SK-N-SH (cell line): ENCODE measurements around the gene ZNF8. TPM values are rescaled to one million over a fixed set of nuclear protein-coding genes. Genes with fewer than 3 reads are reported as not detected.

Experiments used
- CTCF ChIA-PET: fragments of 300-600, 350-600 bp; formaldehyde crosslinking; extraction: SDS; loops from one replicate; lab custom pipeline; 2021; lab: Yijun Ruan, JAX
- POLR2A ChIA-PET: fragments of 350-600 bp; sonication (Branson Sonifier 250); formaldehyde crosslinking; extraction: SDS; loops from one replicate; lab custom pipeline; 2020; ENCODE audit warnings: antibody characterized with exemption, inconsistent platforms; lab: Yijun Ruan, JAX
- DNase-seq: peaks from one replicate; pipeline ENCODE4 v3.0.0; 2012
- H2AFZ ChIP-seq: fragments of 200-600 bp; sonication (generic); 2 replicates; pipeline ENCODE4 v1.8.1; 2016; ENCODE audit warnings: antibody characterized with exemption, mild to moderate bottlenecking, low read depth
- H3F3A ChIP-seq: fragments of 200-600 bp; sonication (generic); replicated peaks from 2 replicates; pipeline ENCODE3; 2016; ENCODE audit warnings: antibody characterized with exemption, mild to moderate bottlenecking; ENCODE audit not compliant: insufficient read depth
- H3K27ac ChIP-seq, 2 experiments: fragments of 200-500 bp in 1 of 2; fragments of 200-600 bp in 1 of 2; sonication (Bioruptor generic) in 1 of 2; sonication (generic), shearing (Covaris generic) in 1 of 2; 2 replicates each; pipeline versions ENCODE4 v1.5.1 to v1.6.1; 2014 to 2016; ENCODE audit warnings: low read depth in 2 of 2, inconsistent platforms in 1 of 2, low read length in 1 of 2, mild to moderate bottlenecking in 1 of 2, mixed read lengths in 1 of 2
- H3K27me3 ChIP-seq: fragments of 200-600 bp; sonication (generic), shearing (Covaris generic); 2 replicates; pipeline ENCODE4 v1.6.1; 2016; ENCODE audit warnings: mixed run types; ENCODE audit not compliant: insufficient read depth
- H3K36me3 ChIP-seq, 2 experiments: fragments of 200-500 bp in 1 of 2; fragments of 200-600 bp in 1 of 2; sonication (Bioruptor generic) in 1 of 2; sonication (generic) in 1 of 2; replicated peaks in 1 of 2; 2 replicates each; pipeline versions ENCODE3 to v1.5.1; 2014 to 2016; ENCODE audit warnings: low read length in 1 of 2, mild to moderate bottlenecking in 1 of 2; ENCODE audit not compliant: insufficient read depth in 2 of 2, control insufficient read depth in 1 of 2
- H3K4me1 ChIP-seq, 2 experiments: fragments of 200-500 bp in 1 of 2; fragments of 200-600 bp in 1 of 2; sonication (Bioruptor generic) in 1 of 2; sonication (generic), shearing (Covaris generic) in 1 of 2; 2 replicates each; pipeline versions ENCODE4 v1.5.1 to v1.6.1; 2014 to 2016; ENCODE audit warnings: low read depth in 1 of 2, low read length in 1 of 2, mixed run types in 1 of 2; ENCODE audit not compliant: insufficient read depth in 2 of 2, control insufficient read depth in 1 of 2
- H3K4me2 ChIP-seq: fragments of 200-600 bp; sonication (generic), shearing (Covaris generic); 2 replicates; pipeline ENCODE4 v1.6.1; 2017; ENCODE audit warnings: mixed run types
- H3K4me3 ChIP-seq, 2 experiments: fragments of 200-500 bp in 1 of 2; fragments of 200-600 bp in 1 of 2; sonication (Bioruptor generic) in 1 of 2; sonication (generic), shearing (Covaris generic) in 1 of 2; 2 replicates each; pipeline versions ENCODE4 v1.5.1 to v1.8.1; 2014 to 2016; ENCODE audit warnings: low read depth in 2 of 2, inconsistent platforms in 1 of 2, low read length in 1 of 2, mild to moderate bottlenecking in 1 of 2, mixed read lengths in 1 of 2, moderate library complexity in 1 of 2
- H3K79me2 ChIP-seq: fragments of 200-600 bp; sonication (generic); 2 replicates; pipeline ENCODE4 v1.8.1; 2017; ENCODE audit warnings: mild to moderate bottlenecking; ENCODE audit not compliant: insufficient read depth
- H3K9ac ChIP-seq: fragments of 200-600 bp; sonication (generic); 2 replicates; pipeline ENCODE4 v1.6.1; 2017; ENCODE audit warnings: mixed run types
- H3K9me2 ChIP-seq: fragments of 200-600 bp; sonication (generic); 2 replicates; pipeline ENCODE4 v1.6.1; 2017; ENCODE audit warnings: mixed run types
- H3K9me3 ChIP-seq: fragments of 200-600 bp; sonication (generic); 2 replicates; pipeline ENCODE4 v1.6.1; 2017; ENCODE audit warnings: mixed run types, mild to moderate bottlenecking, moderate library complexity
- H4K20me1 ChIP-seq: fragments of 200-600 bp; sonication (generic); 2 replicates; pipeline ENCODE4 v1.6.1; 2017; ENCODE audit warnings: mild to moderate bottlenecking, mixed run types; ENCODE audit not compliant: insufficient read depth
- EP300 ChIP-seq, 2 experiments: IDR thresholded peaks; 2 replicates each; pipeline versions ENCODE4 v1.4.0 to v1.6.1; 2012; ENCODE audit warnings: borderline replicate concordance in 1 of 2, low read depth in 1 of 2, low read length in 1 of 2
- EZH2phosphoT487 ChIP-seq: fragments of 200-600 bp; sonication (generic); IDR thresholded peaks from 2 replicates; pipeline ENCODE4 v1.6.1; 2017; ENCODE audit warnings: low read depth, mixed run types, mild to moderate bottlenecking, antibody characterized with exemption, moderate library complexity, borderline replicate concordance
- FOXJ3 ChIP-seq: sonication (generic); formaldehyde crosslinking; IDR thresholded peaks from 2 replicates; pipeline ENCODE4 v1.5.1; 2020; ENCODE audit warnings: mild to moderate bottlenecking, missing genetic modification reagents
- GABPA ChIP-seq: IDR thresholded peaks from 2 replicates; pipeline ENCODE4 v1.4.0; 2012; ENCODE audit warnings: low read depth, mild to moderate bottlenecking
- GATA2 ChIP-seq: sonication (generic); formaldehyde crosslinking; IDR thresholded peaks from 2 replicates; pipeline ENCODE4 v1.5.0; 2020; ENCODE audit warnings: mild to moderate bottlenecking, missing genetic modification reagents
- MEF2A ChIP-seq: IDR thresholded peaks from 2 replicates; pipeline ENCODE4 v1.4.0; 2012; ENCODE audit warnings: low read depth, borderline replicate concordance
- POLR2AphosphoS5 ChIP-seq: IDR thresholded peaks from 2 replicates; pipeline ENCODE4 v1.6.1; 2012; ENCODE audit warnings: low read depth, low read length
- RAD21 ChIP-seq: IDR thresholded peaks from 2 replicates; pipeline ENCODE4 v1.6.1; 2012; ENCODE audit warnings: mild to moderate bottlenecking, low read length
- RXRA ChIP-seq: IDR thresholded peaks from 2 replicates; pipeline ENCODE4 v1.4.0; 2012; ENCODE audit warnings: low read depth, mild to moderate bottlenecking, borderline replicate concordance
- SMC3 ChIP-seq: IDR thresholded peaks from 2 replicates; pipeline ENCODE4 v1.6.1; 2012; ENCODE audit warnings: low read depth, low read length, improper control_type of control experiment
- TAF1 ChIP-seq: IDR thresholded peaks from 2 replicates; pipeline ENCODE4 v1.6.1; 2012; ENCODE audit warnings: low read depth, mild to moderate bottlenecking, low read length, moderate library complexity, borderline replicate concordance
- TEAD4 ChIP-seq: IDR thresholded peaks from 2 replicates; pipeline ENCODE4 v1.4.0; 2012; ENCODE audit warnings: mild to moderate bottlenecking, borderline replicate concordance; ENCODE audit not compliant: insufficient read depth
- WGBS: methylation state at CpG from one replicate; pipeline ENCODE4 v1.1.6; 2017; ENCODE audit warnings: low lambda C conversion rate; 5-methylcytosine and 5-hydroxymethylcytosine counted together
- polyA plus RNA-seq, 3 experiments: library from polyadenylated mRNA; depleted of rRNA; stranded (reverse); fragments of >200 nt; gene quantifications; 2 replicates each; pipeline ENCODE4 v1.2.3, GENCODE V29; 2012
- TF ChIP-seq, protein P1 (sequence below): IDR thresholded peaks from 2 replicates; pipeline ENCODE4 v1.4.0; 2012; ENCODE audit warnings: low read depth, borderline replicate concordance
- TF ChIP-seq, protein P2 (sequence below): fragments of 150-350 bp; IDR thresholded peaks from 2 replicates; pipeline ENCODE4 v1.6.1; 2016; ENCODE audit warnings: mild to moderate bottlenecking, low read depth, low read length
- TF ChIP-seq, protein P3 (sequence below): IDR thresholded peaks from 2 replicates; pipeline ENCODE4 v1.6.1; 2012; ENCODE audit warnings: mild to moderate bottlenecking, low read depth, low read length, moderate library complexity
- TF ChIP-seq, protein P4 (sequence below): fragments of 200-600 bp; sonication (generic); IDR thresholded peaks from 2 replicates; pipeline ENCODE4 v1.6.1; 2017; ENCODE audit warnings: antibody characterized with exemption, mild to moderate bottlenecking, moderate library complexity

The ZNF8 gene
- polyA plus RNA-seq, 1 of the 3 experiments (the other 2 are of a cell fraction), result 1.4 TPM

DNA sequence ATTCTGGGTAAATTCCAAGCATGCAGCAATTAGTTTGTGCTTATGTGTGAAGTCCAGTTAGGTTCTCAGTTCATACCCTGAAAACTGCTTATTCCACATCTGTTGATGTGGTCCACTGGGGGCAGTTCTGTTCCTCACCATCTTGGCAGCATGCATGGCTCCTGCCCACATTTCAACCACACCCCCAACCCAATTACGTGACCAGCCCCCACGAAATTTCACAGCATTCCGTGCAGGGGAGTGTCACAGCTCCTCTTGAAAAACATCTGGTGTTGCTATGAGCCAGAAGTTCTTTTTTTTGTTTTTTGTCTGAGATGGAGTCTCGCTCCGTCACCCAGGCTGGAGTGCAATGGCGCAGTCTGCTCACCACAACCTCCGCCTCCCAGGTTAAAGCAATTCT is 17.3 kb downstream of the ZNF8 start:
- WGBS, result 88% methylated on average over 7 of the region's 7 CpGs
- POLR2A ChIA-PET, result no interaction called here
- Histone ChIP-seq H3K27ac (no peak overlapping the region), H3F3A (no peaks in the 10 kb centered on the region), H3K9me3 (peaks cover 7% of the 10 kb centered on the region; the same call in 1 of the 2 replicates), H3K27me3 (no peaks in the 10 kb centered on the region), H3K9ac (no peak overlapping the region), H4K20me1 (no peaks in the 10 kb centered on the region), H3K9me2 (no peaks in the 10 kb centered on the region), H3K36me3 (peaks cover 46 to 82% of the 10 kb centered on the region in 2 experiments), H3K4me1 (no peaks in the 10 kb centered on the region), H3K79me2 (peaks cover 22% of the 10 kb centered on the region), H3K4me3 (no peak overlapping the region), H3K4me2 (no peak overlapping the region), H2AFZ (no peak overlapping the region)
- TF ChIP-seq RXRA, result no peak
- TF ChIP-seq, protein P1, sequence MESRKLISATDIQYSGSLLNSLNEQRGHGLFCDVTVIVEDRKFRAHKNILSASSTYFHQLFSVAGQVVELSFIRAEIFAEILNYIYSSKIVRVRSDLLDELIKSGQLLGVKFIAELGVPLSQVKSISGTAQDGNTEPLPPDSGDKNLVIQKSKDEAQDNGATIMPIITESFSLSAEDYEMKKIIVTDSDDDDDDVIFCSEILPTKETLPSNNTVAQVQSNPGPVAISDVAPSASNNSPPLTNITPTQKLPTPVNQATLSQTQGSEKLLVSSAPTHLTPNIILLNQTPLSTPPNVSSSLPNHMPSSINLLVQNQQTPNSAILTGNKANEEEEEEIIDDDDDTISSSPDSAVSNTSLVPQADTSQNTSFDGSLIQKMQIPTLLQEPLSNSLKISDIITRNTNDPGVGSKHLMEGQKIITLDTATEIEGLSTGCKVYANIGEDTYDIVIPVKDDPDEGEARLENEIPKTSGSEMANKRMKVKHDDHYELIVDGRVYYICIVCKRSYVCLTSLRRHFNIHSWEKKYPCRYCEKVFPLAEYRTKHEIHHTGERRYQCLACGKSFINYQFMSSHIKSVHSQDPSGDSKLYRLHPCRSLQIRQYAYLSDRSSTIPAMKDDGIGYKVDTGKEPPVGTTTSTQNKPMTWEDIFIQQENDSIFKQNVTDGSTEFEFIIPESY, result no peak
- TF ChIP-seq FOXJ3 (CRISPR knock-in tag), result no peak
- no peak for TF ChIP-seq RAD21
- TF ChIP-seq, protein P2, sequence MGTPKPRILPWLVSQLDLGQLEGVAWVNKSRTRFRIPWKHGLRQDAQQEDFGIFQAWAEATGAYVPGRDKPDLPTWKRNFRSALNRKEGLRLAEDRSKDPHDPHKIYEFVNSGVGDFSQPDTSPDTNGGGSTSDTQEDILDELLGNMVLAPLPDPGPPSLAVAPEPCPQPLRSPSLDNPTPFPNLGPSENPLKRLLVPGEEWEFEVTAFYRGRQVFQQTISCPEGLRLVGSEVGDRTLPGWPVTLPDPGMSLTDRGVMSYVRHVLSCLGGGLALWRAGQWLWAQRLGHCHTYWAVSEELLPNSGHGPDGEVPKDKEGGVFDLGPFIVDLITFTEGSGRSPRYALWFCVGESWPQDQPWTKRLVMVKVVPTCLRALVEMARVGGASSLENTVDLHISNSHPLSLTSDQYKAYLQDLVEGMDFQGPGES, result no peak
- TF ChIP-seq GATA2 (CRISPR knock-in tag), result no peak
- no peak for TF ChIP-seq TAF1
- no peak for TF ChIP-seq EZH2phosphoT487
- no peak for TF ChIP-seq TEAD4
- no peak for TF ChIP-seq SMC3
- TF ChIP-seq EP300 (IDR thresholded peaks at IDR 0.05; ENCODE audit: borderline replicate concordance in 1 of 2, low read depth in 1 of 2, low read length in 1 of 2), result no peak
- no peak for TF ChIP-seq GABPA
- TF ChIP-seq MEF2A, result no peak
- DNase-seq, result no peak
- CTCF ChIA-PET, result interaction anchor here (0.6 kb wide), 1 partner anchor 21 kb away, joined by 3 read pairs; no protein-coding TSS in a partner anchor

DNA sequence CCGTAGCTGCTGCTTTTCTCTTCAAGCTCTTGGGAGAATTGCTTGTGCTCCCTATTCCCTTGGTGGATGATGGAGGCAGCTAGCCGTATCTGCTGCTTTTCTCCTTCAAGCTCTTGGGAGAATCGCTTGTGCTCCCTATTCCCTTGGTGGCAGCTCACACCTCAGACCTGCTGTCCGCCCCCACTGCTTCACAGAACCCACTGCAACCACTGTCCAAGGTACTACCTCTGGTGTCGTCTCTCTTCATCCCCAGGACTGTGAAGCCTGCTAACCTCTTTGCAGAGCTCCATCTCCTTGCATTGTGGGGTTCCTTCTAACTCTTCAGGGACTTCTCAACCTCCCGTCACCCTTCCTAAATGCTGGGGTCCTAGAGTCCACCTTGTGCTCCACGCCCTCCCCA is 21.9 kb downstream of the ZNF8 start:
- H3K27ac ChIP-seq, result no peak overlapping the region
- DNase-seq, result no peak
- no peaks in the 10 kb centered on the region for H4K20me1 ChIP-seq
- TF ChIP-seq, protein P3, sequence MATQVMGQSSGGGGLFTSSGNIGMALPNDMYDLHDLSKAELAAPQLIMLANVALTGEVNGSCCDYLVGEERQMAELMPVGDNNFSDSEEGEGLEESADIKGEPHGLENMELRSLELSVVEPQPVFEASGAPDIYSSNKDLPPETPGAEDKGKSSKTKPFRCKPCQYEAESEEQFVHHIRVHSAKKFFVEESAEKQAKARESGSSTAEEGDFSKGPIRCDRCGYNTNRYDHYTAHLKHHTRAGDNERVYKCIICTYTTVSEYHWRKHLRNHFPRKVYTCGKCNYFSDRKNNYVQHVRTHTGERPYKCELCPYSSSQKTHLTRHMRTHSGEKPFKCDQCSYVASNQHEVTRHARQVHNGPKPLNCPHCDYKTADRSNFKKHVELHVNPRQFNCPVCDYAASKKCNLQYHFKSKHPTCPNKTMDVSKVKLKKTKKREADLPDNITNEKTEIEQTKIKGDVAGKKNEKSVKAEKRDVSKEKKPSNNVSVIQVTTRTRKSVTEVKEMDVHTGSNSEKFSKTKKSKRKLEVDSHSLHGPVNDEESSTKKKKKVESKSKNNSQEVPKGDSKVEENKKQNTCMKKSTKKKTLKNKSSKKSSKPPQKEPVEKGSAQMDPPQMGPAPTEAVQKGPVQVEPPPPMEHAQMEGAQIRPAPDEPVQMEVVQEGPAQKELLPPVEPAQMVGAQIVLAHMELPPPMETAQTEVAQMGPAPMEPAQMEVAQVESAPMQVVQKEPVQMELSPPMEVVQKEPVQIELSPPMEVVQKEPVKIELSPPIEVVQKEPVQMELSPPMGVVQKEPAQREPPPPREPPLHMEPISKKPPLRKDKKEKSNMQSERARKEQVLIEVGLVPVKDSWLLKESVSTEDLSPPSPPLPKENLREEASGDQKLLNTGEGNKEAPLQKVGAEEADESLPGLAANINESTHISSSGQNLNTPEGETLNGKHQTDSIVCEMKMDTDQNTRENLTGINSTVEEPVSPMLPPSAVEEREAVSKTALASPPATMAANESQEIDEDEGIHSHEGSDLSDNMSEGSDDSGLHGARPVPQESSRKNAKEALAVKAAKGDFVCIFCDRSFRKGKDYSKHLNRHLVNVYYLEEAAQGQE, result peak; percentile 17; the same call in 1 of the 2 replicates
- TF ChIP-seq, protein P4, sequence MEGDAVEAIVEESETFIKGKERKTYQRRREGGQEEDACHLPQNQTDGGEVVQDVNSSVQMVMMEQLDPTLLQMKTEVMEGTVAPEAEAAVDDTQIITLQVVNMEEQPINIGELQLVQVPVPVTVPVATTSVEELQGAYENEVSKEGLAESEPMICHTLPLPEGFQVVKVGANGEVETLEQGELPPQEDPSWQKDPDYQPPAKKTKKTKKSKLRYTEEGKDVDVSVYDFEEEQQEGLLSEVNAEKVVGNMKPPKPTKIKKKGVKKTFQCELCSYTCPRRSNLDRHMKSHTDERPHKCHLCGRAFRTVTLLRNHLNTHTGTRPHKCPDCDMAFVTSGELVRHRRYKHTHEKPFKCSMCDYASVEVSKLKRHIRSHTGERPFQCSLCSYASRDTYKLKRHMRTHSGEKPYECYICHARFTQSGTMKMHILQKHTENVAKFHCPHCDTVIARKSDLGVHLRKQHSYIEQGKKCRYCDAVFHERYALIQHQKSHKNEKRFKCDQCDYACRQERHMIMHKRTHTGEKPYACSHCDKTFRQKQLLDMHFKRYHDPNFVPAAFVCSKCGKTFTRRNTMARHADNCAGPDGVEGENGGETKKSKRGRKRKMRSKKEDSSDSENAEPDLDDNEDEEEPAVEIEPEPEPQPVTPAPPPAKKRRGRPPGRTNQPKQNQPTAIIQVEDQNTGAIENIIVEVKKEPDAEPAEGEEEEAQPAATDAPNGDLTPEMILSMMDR, result no peak
- no peak for TF ChIP-seq POLR2AphosphoS5
- TF ChIP-seq EP300 (IDR thresholded peaks at IDR 0.05; ENCODE audit: borderline replicate concordance in 1 of 2, low read depth in 1 of 2, low read length in 1 of 2), result no peak
- no peak overlapping the region for H3K9ac ChIP-seq
- H3F3A ChIP-seq, result peaks cover 21% of the 10 kb centered on the region
- H3K4me1 ChIP-seq, result peaks cover 0 to 3% of the 10 kb centered on the region in 2 experiments; a peak in 2 of 4 replicates
- no peak overlapping the region for H3K4me2 ChIP-seq
- no peaks in the 10 kb centered on the region for H3K9me2 ChIP-seq
- POLR2A ChIA-PET, result no interaction called here
- no peak overlapping the region for H2AFZ ChIP-seq
- CTCF ChIA-PET, result no interaction called here
- 96% methylated on average over 7 of the region's 7 CpGs for WGBS
- no peaks in the 10 kb centered on the region for H3K27me3 ChIP-seq
- H3K9me3 ChIP-seq, result peaks cover 2% of the 10 kb centered on the region; the same call in 1 of the 2 replicates
- H3K4me3 ChIP-seq, result no peak overlapping the region
- peaks cover 22 to 53% of the 10 kb centered on the region in 2 experiments for H3K36me3 ChIP-seq
- H3K79me2 ChIP-seq, result peaks cover 34% of the 10 kb centered on the region
